HAP-1 (cell line): Measurements from ENCODE around the gene TJP3.
A peak's percentile ranks its signal among the peaks of the same experiment; 100 is the strongest.

Experiments used
- DNase-seq, 2 experiments: peaks; one replicate each; pipeline ENCODE4 v3.0.0-alpha.2; 2016 to 2020; ENCODE audit warnings: low spot score in 2 of 2
- H3K27me3 ChIP-seq: fragments of 250-450 bp; sonication (Bioruptor Pico); 2 replicates; pipeline ENCODE4 v1.5.1; 2020; ENCODE audit warnings: low read depth, mild to moderate bottlenecking, moderate library complexity
- H3K36me3 ChIP-seq: fragments of 250-450 bp; sonication (Bioruptor Pico); replicated peaks from 2 replicates; pipeline ENCODE4 v1.5.1; 2020; ENCODE audit warnings: mild to moderate bottlenecking
- H3K4me1 ChIP-seq: fragments of 250-450 bp; sonication (Bioruptor Pico); 2 replicates; pipeline ENCODE4 v1.5.1; 2020; ENCODE audit warnings: mild to moderate bottlenecking
- H3K4me3 ChIP-seq: fragments of 250-450 bp; sonication (Bioruptor Pico); 2 replicates; pipeline ENCODE4 v1.5.1; 2020; ENCODE audit warnings: mild to moderate bottlenecking, moderate library complexity
- H3K9me3 ChIP-seq: fragments of 250-450 bp; sonication (Bioruptor Pico); 2 replicates; pipeline ENCODE4 v1.5.1; 2020; ENCODE audit warnings: mild to moderate bottlenecking, moderate library complexity
- in situ Hi-C: fragments of 300-500 bp; cut with MboI; formaldehyde crosslinking; loops from 3 replicates; pipeline ENCODE4 v1.14.3; 2020; ENCODE audit warnings: low sequenced_read_pairs, inconsistent platforms, mixed read lengths

Gene TJP3

GRCh38 chr19:3723883-3724282 is 15.7 kb downstream of the TJP3 start:
- peaks cover 4% of the 10 kb centered on the region for H3K4me1 ChIP-seq
- no peaks in the 10 kb centered on the region for H3K36me3 ChIP-seq
- peaks cover 4% of the 10 kb centered on the region; the same call in 1 of the 2 replicates for H3K27me3 ChIP-seq
- H3K4me3 ChIP-seq, result no peak overlapping the region
- peak; percentile 28 to 47 for DNase-seq
- in situ Hi-C loops, result no loop called here
- H3K9me3 ChIP-seq, result no peaks in the 10 kb centered on the region

DNA sequence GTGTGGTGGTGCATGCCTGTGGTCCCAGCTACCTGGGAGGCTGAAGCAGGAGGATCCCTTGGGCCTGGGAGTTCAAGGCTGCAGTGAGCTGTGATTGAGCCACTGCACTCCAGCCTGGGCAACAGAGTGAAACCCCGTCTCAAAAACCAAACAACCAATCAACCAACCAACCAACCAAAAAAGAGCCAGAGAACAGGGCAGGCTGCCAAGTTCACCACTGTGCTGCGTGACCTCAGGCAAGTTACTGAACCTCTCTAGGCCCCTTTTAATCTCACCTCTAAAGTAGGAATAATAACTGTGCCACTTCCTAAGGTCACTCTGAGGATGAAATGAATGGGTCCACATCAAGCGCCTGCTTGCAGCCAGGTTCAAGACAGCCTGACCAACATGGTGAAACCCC is 16.9 kb downstream of the TJP3 start:
- Histone ChIP-seq H3K9me3 (no peaks in the 10 kb centered on the region), H3K4me1 (peaks cover 4% of the 10 kb centered on the region), H3K27me3 (peaks cover 4% of the 10 kb centered on the region; the same call in 1 of the 2 replicates), H3K36me3 (no peaks in the 10 kb centered on the region), H3K4me3 (no peak overlapping the region)
- in situ Hi-C loops, result no loop called here
- DNase-seq, result no peak

DNA sequence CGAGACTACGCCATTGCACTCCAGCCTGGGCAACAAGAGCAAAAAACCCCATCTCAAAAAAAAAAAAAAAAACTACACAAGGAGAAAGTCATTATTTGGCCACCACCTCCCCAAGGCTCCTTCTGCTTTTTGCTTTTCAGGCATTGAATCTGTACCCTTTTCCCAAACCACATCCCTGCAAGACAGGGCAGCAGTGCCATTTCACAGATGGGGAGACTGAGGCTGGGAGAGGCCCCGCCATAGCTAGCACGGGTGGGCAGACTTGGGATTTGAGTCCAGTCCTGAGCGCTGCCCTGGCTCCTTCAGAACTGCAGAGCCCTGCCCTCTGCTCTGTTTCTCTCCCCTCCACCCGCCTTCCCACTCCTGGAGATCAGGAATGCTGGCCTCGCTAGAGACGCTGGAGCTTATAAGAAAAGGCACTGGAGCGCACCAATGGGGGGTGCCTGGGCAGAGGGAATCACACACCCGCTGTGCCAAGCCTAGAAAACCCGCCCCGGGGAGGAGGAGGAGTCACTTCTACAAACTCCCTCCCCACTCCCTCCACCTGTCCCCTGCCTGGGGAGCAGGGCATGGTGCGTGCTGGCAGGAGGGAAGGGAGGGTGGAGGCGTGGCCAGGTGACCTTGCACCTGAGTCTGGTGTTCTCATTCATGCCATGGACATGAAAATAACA is 17.6 kb downstream of the TJP3 start:
- in situ Hi-C loops, result no loop called here
- peaks cover 4% of the 10 kb centered on the region; the same call in 1 of the 2 replicates for H3K27me3 ChIP-seq
- no peaks in the 10 kb centered on the region for H3K9me3 ChIP-seq
- no peak overlapping the region for H3K4me3 ChIP-seq
- H3K36me3 ChIP-seq, result no peaks in the 10 kb centered on the region
- peaks cover 4% of the 10 kb centered on the region for H3K4me1 ChIP-seq
- DNase-seq, result no peak

- Histone ChIP-seq H3K4me3 (no peak overlapping the region), H3K9me3 (no peaks in the 10 kb centered on the region), H3K36me3 (no peaks in the 10 kb centered on the region), H3K4me1 (no peaks in the 10 kb centered on the region), H3K27me3 (no peaks in the 10 kb centered on the region)
- DNase-seq, result no peak
- in situ Hi-C loops, result no loop called here
Observed at GRCh38 chr19:3730457-3730958, 22.3 kb downstream of the TJP3 start.

DNA sequence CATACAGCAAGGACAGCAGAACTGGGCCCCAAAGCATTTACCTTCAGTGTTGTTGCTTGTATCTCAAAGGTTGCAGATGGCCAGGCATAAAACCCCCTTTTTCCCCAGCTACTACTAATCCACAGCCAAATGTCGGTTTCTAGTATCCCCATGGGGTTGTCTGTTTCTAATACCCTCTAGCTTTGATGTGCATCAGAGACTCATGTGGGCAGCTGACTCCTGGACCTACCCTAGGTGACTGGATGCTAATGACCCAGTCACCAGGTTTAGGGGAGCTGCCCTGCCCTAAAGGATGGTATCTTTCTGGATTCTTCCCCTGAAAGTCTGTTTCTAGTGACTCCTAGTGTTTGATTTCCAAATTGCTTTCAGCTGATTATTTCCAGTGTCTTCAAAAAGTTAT is 23.9 kb downstream of the TJP3 start:
- H3K9me3 ChIP-seq, result no peaks in the 10 kb centered on the region
- no peaks in the 10 kb centered on the region for H3K36me3 ChIP-seq
- DNase-seq, result no peak
- H3K4me3 ChIP-seq, result no peak overlapping the region
- in situ Hi-C loops, result no loop called here
- no peaks in the 10 kb centered on the region; the same call in 1 of the 2 replicates for H3K27me3 ChIP-seq
- no peaks in the 10 kb centered on the region for H3K4me1 ChIP-seq

DNA sequence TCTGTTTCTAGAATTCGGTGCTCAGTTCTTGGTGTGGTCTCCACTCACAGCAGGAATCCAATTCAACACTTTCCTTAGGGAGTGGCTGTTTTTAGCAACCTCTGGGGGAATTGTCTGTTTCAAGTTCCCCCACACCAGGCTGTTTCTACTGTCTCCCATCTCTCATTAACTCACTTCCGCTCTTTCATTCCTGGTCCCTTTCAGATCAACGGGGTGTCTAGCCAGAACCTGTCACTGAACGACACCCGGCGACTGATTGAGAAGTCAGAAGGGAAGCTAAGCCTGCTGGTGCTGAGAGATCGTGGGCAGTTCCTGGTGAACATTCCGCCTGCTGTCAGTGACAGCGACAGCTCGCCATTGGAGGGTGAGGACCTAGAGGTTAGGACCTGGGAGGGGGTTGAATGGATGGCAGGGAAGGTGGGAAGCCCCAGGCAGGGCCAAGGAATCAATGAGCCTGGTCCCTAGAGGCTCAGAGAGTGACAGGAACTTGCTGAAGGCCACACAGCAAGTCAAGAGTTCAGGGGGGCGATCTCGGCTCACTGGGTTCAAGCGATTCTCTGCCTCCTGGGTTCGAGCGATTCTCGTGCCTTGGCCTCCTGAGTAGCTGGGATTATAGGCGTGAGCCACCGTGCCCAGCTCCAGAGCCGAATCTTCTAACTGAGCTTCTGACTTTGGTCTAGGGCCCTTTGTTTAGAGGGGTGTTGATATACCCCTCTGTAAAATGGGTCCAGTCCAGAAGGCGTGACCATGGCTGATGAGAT is 25.5 kb downstream of the TJP3 start:
- in situ Hi-C loops, result no loop called here
- H3K4me1 ChIP-seq, result no peaks in the 10 kb centered on the region
- DNase-seq, result no peak
- no peak overlapping the region for H3K4me3 ChIP-seq
- H3K9me3 ChIP-seq, result no peaks in the 10 kb centered on the region
- H3K27me3 ChIP-seq, result peaks cover 2% of the 10 kb centered on the region; the same call in 1 of the 2 replicates
- no peaks in the 10 kb centered on the region for H3K36me3 ChIP-seq

GRCh38 chr19:3734310-3734600 is 26.1 kb downstream of the TJP3 start:
- DNase-seq, result no peak
- Histone ChIP-seq H3K9me3 (no peaks in the 10 kb centered on the region), H3K27me3 (peaks cover 2% of the 10 kb centered on the region; the same call in 1 of the 2 replicates), H3K4me3 (no peak overlapping the region), H3K36me3 (no peaks in the 10 kb centered on the region), H3K4me1 (no peaks in the 10 kb centered on the region)
- in situ Hi-C loops, result no loop called here

GRCh38 chr19:3736106-3736724 is 28.0 kb downstream of the TJP3 start:
- peaks cover 2% of the 10 kb centered on the region; the same call in 1 of the 2 replicates for H3K27me3 ChIP-seq
- in situ Hi-C loops, result no loop called here
- H3K36me3 ChIP-seq, result no peaks in the 10 kb centered on the region
- H3K4me1 ChIP-seq, result no peaks in the 10 kb centered on the region
- H3K4me3 ChIP-seq, result no peak overlapping the region
- H3K9me3 ChIP-seq, result no peaks in the 10 kb centered on the region
- no peak for DNase-seq

DNA sequence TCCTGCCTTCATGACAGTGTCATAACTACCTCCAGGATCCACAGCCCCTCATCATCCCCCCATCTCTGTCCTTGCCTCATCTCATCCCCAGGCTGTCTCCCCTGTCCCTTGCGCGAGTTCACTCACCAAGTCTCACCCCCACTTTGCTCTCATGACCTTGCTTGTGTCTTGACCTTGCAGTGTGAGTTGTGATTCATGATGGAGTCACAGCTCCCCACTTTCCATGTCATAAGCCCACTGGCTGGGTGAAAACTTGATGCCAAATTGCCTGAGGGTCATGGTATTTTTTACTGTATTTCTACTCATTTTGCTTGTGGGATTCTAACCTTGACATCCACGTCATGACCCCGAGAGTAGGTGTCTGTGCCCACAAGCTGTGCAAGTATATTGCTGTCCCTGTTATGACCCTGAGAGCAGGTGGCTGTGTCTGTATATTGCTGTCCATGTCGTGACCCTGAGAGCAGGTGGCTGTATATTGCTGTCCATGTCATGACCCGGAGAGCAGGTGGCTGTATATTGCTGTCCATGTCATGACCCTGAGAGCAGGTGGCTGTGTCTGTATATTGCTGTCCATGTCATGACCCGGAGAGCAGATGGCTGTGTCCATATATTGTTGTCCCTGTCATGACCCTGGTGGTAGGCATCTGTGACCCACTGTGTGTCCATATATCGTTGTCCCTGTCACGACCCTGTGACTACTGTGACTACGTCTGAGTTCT is 29.5 kb downstream of the TJP3 start:
- Histone ChIP-seq H3K4me3 (no peak overlapping the region), H3K4me1 (no peaks in the 10 kb centered on the region), H3K36me3 (no peaks in the 10 kb centered on the region), H3K27me3 (peaks cover 2% of the 10 kb centered on the region; the same call in 1 of the 2 replicates), H3K9me3 (no peaks in the 10 kb centered on the region)
- in situ Hi-C loops, result no loop called here
- DNase-seq, result no peak

GRCh38 chr19:3738477-3739220 is 30.5 kb downstream of the TJP3 start:
- Histone ChIP-seq H3K4me1 (no peaks in the 10 kb centered on the region), H3K9me3 (no peaks in the 10 kb centered on the region), H3K4me3 (no peak overlapping the region), H3K36me3 (no peaks in the 10 kb centered on the region), H3K27me3 (peaks cover 2% of the 10 kb centered on the region; the same call in 1 of the 2 replicates)
- DNase-seq, result no peak
- in situ Hi-C loops, result no loop called here

DNA sequence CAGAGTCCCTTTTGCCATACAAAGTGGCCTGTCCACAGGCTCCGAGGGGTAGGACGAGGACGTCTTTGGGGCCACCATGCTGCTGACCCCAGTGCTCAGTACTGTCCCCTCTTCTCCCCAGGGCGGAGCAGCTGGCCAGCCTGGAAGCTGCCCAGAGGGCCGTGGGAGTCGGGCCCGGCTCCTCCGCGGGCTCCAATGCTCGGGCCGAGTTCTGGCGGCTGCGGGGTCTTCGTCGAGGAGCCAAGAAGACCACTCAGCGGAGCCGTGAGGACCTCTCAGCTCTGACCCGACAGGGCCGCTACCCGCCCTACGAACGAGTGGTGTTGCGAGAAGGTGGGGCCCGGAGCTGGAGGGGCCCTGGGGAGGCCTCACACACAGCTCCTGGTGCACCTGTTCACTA is 32.2 kb downstream of the TJP3 start:
- no peak for DNase-seq
- no peaks in the 10 kb centered on the region for H3K9me3 ChIP-seq
- peaks cover 2% of the 10 kb centered on the region; the same call in 1 of the 2 replicates for H3K27me3 ChIP-seq
- H3K4me3 ChIP-seq, result no peak overlapping the region
- H3K4me1 ChIP-seq, result no peaks in the 10 kb centered on the region
- in situ Hi-C loops, result no loop called here
- no peaks in the 10 kb centered on the region for H3K36me3 ChIP-seq

DNA sequence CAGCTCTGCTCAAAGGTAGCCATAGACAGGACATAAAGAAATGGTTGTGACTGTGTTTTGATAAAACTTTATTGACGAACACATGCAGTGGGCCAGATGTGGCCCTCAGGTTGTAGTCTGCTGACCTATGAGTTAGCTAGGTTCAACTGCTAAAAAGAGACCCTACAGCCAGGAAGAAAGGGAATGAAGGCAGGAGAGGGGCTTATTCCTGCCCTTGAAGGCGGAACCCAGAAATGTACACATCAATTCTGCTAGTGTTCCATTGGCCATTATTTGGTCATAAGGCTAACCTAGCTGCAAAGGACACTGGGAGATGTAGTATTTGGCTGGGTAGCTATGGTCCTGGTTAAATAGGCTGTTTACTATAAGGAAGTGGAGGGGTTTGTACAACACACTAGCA is 35.3 kb downstream of the TJP3 start:
- in situ Hi-C loops, result no loop called here
- Histone ChIP-seq H3K36me3 (no peaks in the 10 kb centered on the region), H3K9me3 (no peaks in the 10 kb centered on the region), H3K4me1 (no peaks in the 10 kb centered on the region), H3K4me3 (no peak overlapping the region), H3K27me3 (no peaks in the 10 kb centered on the region)
- peak in 1 of 2 experiments; percentile 38 for DNase-seq
